Posterior vena cava (tissue), 2 donors: ENCODE results near the gene RBM4B. TPM values are rescaled to one million over a fixed set of nuclear protein-coding genes. Genes with fewer than 3 reads are reported as not detected.
"Not testable (repeated sequence)": the region's sequence is repeated elsewhere in the genome, so short reads cannot be mapped to it uniquely, and the experiment has no call there.

Experiments used
- DNase-seq: peaks from one replicate; pipeline ENCODE4 v3.0.0-alpha.2; 2020; ENCODE audit warnings: low spot score
- intact Hi-C, 2 donors: fragments of 100-400 bp; cut with DNase I; formaldehyde crosslinking; loops; one replicate each; pipeline versions ENCODE4 v1.14.1 to v1.14.2; 2022 to 2023
- long read RNA-seq, 2 donors: library from polyadenylated mRNA; unstranded; transcript quantifications; one replicate each; pipeline ENCODE4 v2.0.0, GENCODE V29; 2020 to 2021
- total RNA-seq, 2 donors: library from RNA; stranded (reverse); fragmentation: NEBNext Ultra II Directional; extraction: Animal tissue kit (Norgen Biotek cat#: 25700); gene quantifications; one replicate each; pipeline ENCODE4 v1.2.1, GENCODE V29; 2021
- donor health status: DM: yes; HTN: yes; CAD: no.
- donor health status: DM: yes; HTN: yes; CAD: no.

The RBM4B gene, protein sequence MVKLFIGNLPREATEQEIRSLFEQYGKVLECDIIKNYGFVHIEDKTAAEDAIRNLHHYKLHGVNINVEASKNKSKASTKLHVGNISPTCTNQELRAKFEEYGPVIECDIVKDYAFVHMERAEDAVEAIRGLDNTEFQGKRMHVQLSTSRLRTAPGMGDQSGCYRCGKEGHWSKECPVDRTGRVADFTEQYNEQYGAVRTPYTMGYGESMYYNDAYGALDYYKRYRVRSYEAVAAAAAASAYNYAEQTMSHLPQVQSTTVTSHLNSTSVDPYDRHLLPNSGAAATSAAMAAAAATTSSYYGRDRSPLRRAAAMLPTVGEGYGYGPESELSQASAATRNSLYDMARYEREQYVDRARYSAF
- total RNA-seq = 10 to 100 TPM in 1 of 2 donors, 1 to 10 TPM in 1; 9.0 to 10.2 TPM
- long read RNA-seq, donor 1, partial matches to known transcripts = 1 of 13 reads
- long read RNA-seq, donor 1, other reads (novel, unspliced or antisense) = 8 of 13 reads
- long read RNA-seq, donor 2, transcript RBM4B-206 (2 exons, 1,646 nt) = minor isoform, 9 of 51 reads
- long read RNA-seq, donor 2, transcript RBM4B-201 (4 exons, 1,840 nt) = major isoform, 30 of 51 reads
- long read RNA-seq, donor 2, partial matches to known transcripts = 5 of 51 reads
- long read RNA-seq, donor 2, other reads (novel, unspliced or antisense) = 4 of 51 reads

DNA sequence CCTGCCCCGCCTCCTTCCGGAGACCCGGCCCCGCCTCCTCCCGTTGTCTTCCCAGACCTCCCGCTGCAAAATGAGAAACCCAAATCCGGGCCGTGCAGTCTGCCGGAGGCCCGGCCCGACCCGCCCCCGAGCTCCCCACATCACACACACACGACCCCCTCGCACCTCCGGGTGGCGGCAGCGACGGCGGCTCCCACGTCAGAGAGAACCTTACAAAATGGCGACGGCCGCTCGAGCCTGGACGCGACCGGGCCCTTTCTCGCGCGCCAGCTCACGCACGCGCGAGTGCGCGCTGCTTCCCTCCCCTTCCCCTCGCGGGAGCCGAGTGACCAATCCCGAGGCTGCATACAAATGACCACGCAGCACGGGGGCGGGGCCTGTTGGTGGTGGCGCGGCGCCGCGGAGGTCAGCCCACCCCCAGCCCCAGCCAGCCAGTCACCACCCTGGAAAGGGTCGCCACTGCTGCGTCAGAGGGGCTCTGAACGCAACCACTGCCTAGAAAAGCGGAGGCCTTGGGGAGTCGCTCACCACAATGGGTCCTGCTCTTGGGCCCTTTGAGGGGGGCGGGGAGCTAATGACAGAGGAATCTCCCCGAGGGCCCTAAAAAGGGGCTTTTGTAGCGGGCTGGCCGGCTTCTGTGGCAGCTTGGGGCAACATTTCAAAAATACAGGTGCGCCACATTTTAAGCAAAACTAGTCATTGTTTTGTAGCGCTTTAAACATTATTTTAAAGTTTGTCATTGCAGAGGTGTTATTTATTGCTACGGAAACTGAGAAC is at the start of gene RBM4B:
Gene RBM4B, minus strand, starts transcription at position 289 of the 777 bp plus-strand sequence. CDS start 808 bp downstream, outside the sequence.
- intact Hi-C loops = loop anchor here (2.0 to 5.0 kb wide), 2 partner anchors 85 to 99 kb away; partner anchors contain the start of genes CCDC87 (in 1 of the 2) and CCS (in 1 of the 2)
- DNase-seq = peak; percentile 99

DNA sequence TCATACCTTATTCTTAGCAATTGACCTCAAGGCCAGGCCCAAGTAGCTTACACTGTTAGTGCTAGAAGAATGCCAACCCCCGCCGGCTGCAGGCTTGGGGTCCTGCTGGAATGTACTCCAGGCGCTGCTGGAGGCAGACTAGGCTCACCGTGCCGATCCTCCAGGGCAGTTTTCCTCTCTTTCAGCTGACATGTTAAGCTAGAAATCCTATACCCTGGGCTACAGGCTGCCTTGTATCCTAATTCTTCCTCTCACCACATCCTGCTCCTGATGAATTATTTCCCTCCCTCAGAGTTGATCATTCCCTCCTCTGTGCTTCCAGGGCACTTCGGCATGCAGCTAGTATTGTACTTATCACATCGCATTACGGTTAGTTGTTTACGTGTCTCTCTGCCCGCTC is 48.0 kb upstream of the RBM4B start:
- intact Hi-C loops = no loop called here
- DNase-seq = no peak

DNA sequence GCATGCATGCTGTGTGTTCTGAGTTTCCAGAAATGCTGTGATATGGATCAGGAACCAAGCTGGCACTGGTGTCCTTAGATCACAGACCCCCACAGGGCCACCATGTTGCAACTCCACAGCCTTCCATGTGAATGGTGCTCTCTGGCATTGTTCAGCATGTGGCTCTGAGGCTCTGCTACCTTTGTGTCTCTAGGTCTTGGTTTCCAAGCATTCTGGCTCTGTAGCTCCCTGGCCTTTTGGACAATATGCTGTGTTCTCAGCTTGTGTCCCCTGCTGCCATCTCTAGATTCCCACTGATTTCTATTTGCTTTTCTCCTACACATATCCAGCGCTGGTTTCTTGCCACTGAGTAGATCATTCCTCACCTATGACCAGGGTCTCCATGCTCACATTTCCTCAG is 47.4 kb upstream of the RBM4B start:
- DNase-seq = no peak
- intact Hi-C loops = no loop called here

DNA sequence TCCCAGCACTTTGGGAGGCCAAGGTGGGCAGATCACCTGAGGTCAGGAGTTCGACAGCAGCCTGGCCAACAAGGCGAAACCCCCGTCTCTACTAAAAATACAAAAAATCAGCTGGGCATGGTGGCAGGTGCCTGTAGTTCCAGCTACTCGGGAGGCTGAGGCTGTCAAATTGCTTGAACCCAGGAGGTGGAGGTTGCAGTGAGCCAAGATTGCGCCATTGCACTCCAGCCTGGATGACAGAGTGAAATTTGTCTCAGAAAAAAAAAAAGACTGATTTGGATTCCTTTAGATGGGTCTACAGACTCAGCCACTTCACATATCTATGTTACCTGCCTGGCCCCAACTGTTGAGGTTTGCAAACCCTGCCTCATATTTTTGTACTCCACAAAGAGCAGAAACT is 46.5 kb upstream of the RBM4B start:
- intact Hi-C loops, DNase-seq: not testable (repeated sequence)

DNA sequence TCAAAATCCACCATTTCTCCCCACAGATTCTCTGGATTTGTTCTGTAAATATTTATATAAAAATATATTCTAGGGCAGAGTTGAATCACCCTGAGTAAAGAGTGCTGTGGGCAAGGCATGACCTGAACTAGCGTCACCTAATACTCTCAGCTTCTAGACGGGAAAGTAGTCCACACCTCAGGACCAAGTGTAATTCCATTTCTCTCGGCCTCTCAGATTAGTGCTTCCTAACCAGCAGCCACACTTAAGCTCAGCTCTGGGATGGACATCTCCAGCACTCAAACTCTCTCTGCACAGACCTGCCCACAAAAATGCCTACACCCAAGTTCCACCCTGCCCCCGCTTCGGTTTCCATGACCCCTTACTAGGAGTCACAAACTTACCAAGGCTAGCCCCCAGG is 46.0 kb upstream of the RBM4B start:
- intact Hi-C loops = no loop called here
- DNase-seq = no peak

DNA sequence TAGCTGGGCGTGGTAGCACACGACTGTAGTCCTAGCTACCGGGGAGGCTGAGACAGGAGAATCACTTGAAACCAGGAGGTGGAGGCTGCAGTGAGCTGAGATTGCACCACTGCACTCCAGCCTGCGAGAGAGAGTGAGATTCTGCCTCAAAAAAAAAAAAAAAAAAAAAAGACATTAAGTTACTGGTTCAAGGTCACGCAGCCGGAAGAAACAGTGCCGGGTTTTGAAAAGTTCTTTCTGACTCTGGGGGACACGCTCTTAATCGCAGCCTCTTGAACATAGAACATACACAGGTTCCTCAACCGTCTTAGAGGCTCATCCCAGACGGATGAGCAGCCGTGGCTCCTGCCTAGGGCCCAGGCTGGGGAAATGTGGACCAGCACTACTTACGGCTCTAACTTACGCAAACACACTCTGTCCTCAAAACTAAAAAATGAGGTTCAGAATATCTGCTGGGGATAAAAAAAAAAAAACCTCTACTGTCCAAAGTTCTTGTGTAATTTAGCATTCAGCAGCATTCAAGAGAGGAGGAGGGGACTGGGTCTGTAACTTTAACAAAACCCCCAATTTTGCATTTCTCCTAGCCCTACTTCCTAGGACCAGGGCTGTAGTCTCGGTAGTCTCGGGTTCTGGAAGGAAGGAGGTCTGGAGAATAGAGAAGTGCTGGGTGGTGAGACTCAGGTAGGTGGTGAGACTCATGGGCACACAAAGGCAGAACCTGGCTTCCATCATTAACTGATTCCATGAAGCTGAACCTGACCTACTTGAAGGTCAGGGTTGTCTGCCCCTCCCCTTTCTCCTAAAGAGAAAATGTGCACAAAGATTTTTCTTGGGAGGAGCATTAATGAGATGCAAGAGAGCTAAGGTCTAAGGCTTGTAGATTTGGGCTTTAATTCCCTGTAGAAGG is 45.3 kb upstream of the RBM4B start:
- DNase-seq = no peak
- intact Hi-C loops = no loop called here

DNA sequence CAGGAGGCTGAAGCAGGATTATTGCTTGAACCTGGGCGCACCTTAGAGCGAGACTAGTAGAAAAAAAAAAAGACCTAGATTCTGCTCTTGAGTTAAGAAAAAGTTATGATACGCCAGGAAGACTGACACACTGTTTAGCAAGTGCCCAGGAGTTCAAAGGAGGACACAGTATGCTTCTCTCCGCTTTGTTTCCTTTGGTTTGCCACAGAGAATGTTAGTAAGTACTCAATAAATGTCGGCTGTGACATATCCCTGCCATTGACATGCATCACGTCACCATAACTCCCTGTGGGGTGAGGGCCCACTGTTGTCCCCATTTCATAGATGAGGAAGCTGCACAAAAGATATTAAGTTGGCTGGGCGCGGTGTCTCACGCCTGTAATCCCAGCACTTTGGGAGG is 44.3 kb upstream of the RBM4B start:
- intact Hi-C loops = no loop called here
- DNase-seq = no peak

DNA sequence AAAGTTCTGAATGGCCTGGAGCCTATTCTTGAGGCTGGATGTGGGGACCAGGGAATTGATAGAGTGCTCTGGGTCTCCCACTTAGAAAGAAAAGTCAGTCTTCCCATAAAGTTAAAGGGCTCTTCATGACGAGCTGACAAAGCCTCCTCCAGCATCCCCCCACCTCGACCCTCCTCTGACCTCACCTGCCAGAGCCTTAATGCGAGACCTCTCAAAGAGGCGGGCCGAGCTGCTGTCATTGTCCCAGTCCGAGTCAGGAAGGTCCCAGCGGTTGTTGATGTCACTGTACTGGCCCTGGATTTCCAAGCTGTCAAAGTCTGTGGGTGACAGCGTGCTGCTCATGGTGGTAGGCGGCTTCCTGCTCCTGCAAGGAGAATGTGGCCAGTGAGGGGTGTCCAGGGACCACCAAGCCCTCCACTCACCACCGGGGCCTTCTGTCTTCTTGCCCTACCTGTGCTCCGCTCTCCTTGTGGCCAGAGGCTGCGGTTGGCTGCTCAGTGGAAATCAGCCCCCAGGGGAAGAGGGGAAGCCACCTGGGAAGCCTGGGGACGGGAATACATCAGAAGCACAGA is 43.3 kb upstream of the RBM4B start:
- intact Hi-C loops = no loop called here
- DNase-seq = no peak

DNA sequence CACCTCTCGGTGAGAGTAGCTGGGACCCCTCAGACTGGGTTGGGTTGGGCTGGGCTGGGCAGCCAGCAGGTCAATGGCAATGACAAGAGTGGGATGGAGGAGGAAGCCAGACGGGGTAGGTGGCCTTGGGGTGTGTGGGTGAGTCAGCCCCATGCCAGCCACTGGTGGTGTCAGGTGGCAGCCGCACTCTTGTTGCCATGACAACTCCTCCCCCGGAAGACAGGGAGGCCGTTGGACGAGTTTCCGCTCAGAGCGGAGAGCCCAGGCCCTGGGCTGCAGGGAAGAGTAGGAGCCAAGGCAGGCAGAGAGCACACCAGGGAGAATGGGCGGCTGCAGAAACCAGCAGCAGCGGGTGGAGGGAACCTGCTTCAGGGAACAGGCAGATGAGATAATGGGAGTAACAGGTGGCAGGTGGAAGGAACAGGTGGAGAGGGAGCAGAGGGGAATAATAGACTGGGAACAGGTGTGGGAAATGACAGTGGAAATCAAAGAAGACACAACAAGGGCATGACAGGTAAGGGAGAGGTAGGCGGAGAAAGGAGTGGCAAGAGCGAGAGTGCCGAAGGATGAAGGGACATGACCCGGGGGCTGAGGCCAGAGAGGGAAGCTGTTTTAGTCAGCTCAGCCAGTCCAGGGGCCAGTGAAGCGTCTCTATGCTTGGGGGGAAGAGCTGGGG is 42.7 kb upstream of the RBM4B start:
- intact Hi-C loops = no loop called here
- DNase-seq = no peak

DNA sequence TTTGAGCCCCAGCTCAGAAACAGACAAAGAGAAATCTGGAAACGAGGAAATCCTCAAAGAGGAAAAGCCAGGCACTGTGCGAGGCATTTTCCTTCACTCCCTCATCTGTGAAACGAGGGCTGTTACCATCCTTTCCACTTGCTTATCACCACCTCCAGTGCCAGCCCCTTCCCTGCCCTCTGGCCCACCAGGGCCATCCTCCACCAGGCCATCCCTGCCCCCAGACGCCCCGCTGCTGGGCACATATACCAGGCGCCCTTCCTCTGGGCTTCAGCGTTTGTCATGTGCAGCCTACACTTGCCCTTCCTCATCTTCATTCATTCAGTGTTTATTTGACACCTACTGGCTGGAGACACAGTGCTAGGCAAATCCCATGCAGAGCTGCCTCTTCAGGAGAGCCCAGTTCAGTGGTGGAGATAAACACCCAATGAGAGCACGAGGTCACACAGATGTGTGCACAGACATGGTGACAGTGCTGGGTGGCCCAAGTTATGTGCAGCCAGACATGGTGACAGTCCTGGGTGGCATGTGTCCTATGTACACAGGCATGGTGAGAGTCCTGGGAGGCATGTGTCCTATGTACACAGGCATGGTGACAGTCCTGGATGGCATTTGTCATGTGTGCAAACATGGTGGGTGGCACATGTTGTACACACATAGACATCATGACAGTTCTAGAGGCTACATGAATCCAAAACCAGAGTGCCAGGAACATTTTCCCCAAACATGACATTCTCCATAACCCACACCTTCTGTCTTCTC is 41.6 kb upstream of the RBM4B start:
- no peak for DNase-seq
- intact Hi-C loops = no loop called here

DNA sequence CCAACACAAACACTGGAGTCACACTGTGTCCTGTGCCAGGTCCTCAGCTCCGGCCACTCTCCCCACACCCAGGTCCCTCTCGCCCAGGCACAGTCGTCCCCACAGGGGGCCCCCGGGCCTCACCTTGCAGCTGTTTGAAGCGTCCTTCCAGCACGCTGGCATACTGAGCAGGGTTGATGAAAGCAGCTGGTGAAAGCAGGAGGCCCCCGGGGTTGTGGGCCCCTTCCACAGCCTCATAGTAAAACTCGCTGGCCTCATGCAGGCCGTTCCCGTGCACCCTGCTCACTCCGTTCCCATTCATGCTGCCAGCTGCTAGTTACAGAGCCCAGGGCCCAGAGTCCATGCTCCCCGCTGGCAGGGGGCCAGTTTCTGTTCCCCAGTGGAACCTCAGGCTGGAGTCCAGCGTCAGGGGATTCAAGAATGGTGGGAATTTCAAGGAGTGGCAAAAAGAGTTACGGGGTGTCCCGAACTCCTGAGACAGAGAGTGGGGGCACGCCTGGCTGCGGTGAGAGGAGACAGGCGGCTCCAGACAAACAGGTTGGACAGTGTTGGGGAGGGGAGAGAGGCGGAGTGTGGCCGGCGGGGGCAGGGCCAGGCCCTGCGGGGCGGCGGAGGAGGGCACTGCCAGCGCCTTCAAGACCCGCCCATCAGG is 40.8 kb upstream of the RBM4B start:
- no peak for DNase-seq
- intact Hi-C loops = no loop called here

DNA sequence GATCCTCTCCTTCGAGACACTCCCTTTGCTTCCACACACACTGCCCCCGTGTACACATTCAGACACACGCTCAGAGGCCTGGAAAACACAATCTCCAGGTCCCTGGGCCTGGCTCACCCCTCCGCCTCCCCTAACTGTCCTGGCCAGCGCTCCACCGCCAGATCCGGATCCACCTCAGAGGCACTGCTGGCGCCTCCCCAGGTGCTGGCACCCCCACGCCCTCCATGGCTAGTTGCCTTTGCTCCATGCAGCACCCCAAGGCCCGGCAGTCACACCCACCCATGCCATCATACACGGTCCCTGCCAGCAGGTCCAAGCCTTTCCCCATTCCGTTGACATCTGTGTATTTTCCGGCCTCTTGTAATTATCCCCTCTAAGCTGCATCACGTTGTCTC is 40.2 kb upstream of the RBM4B start:
- intact Hi-C loops = no loop called here
- no peak for DNase-seq

DNA sequence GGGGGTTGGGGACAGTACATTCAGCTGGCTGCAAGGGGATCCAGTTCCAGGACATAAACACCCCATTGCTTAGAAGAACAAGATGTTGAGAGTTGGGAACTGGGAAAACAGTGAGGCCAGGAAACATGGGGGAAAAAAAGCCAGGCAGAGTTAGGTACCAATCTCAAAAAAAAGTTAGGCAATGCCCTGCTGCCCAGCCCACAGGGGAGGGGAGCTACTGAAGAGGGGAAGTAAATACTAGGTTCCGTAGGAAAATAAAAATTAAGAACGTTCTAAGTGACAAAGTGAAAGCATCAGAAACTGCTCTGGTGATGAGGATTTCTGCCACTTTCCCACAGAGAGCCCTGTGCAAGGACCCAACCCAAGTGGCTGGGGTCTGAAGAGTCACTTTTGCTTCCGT is 39.3 kb upstream of the RBM4B start:
- intact Hi-C loops = no loop called here
- no peak for DNase-seq

DNA sequence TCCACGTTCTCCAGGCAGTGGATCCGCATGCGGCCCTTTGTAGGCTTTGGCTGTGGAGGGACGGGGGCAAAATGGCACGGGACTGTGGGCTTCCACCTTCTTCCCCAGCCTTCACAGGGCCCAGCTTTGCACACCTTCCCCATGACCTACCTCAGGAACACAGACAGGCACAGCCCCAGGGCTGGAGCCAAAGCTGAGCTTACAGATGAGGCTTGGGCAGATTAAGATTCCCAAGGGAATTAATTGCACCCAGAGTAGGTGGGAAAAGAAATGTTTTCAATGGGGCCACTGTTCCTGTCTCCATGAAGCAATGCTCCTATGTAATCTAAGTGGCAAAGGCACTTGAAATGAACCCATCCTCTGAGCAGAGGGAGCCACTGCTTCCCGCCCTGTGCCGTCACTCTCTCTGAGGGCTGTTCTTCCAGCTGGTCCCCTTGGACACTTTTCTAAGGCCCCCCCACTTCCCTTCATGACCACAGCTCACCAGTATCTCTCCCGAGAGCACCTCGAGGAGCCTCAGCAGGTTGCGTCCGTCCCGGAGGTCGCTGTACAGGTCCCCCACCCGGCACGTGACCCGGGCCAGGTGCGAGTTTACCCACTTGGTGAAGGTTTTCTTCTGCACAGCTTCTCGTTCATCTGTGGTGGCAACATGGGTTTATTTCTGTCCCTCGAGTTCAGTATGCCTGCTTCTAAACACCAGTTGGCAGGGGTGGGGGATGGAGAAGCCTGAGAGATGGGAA is 37.8 kb upstream of the RBM4B start:
- peak; percentile 43 for DNase-seq

DNA sequence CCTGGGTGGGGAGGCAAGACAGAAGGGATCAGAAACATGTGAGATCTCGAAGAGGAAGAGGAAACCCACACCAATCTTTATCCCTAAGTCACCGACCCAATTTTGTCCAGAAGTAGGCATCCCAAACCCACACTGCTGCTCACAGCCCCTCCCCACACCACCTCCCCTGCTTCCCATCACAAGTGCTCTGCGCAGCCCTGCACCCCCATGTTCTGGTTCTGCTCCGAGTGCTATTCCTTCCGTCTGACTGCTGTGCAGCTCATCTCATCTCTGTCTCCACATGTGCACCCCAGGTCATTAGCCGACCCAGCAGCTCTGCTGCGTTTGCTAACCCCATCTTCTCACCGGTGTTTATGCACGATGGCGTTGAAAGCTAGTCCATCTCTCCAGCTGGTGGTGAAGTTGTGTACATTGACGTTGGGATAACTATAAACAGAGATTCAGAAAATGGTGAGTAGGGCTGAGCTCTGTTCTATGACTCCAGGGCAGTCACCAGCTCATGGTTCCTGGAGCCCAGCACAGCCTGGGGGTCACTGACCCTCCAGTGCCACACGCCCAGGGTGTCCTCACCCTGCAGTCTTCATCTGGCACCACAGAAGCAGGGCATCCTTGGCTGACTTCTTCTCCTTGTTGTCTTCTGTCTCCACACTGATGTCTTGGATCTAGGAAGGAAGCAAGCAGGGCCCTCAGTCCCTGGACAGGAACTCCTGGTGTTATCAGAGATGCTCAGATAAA is 36.2 kb upstream of the RBM4B start:
- intact Hi-C loops = no loop called here
- peak; percentile 62 for DNase-seq

More for the DNA sequence above, 37.8 kb upstream of the RBM4B start:
- intact Hi-C loops = no loop called here
